Activated T-cell treated with anti-CD3 and anti-CD28 coated beads, Interleukin-2, amount 50 U/mL, for 48 hours (primary cell): ENCODE results near the gene DDX10.

Source experiments
- DNase-seq, 2 experiments: peaks; one replicate each; pipeline ENCODE4 v3.0.0-alpha.2; 2020

Gene DDX10

GRCh38 chr11:108835624-108836023 lies 170.8 kb downstream of the DDX10 start:
- no peak for DNase-seq

- no peak for DNase-seq
These were observed 171.7 kb downstream of the DDX10 start for GRCh38 chr11:108836541-108836940.

GRCh38 chr11:108838102-108838791 lies 173.4 kb downstream of the DDX10 start:
- no peak for DNase-seq

GRCh38 chr11:108838792-108839105 lies 173.9 kb downstream of the DDX10 start:
- DNase-seq = no peak

GRCh38 chr11:108846009-108846408 lies 181.1 kb downstream of the DDX10 start:
- DNase-seq = no peak

GRCh38 chr11:108847298-108847990 lies 182.6 kb downstream of the DDX10 start:
- DNase-seq = no peak

- no peak for DNase-seq
These were observed 186.9 kb downstream of the DDX10 start for GRCh38 chr11:108851781-108852180.

- no peak for DNase-seq
These were observed 187.8 kb downstream of the DDX10 start for GRCh38 chr11:108852701-108853100.

- no peak for DNase-seq
These were observed 188.3 kb downstream of the DDX10 start for GRCh38 chr11:108853151-108853550.

GRCh38 chr11:108853864-108854263 lies 189.0 kb downstream of the DDX10 start:
- DNase-seq = no peak

- DNase-seq = no peak
These were observed 189.5 kb downstream of the DDX10 start for GRCh38 chr11:108854346-108854745.

GRCh38 chr11:108857382-108857781 lies 192.5 kb downstream of the DDX10 start:
- DNase-seq = no peak

GRCh38 chr11:108858622-108859021 lies 193.8 kb downstream of the DDX10 start:
- no peak for DNase-seq

GRCh38 chr11:108859510-108859909 lies 194.6 kb downstream of the DDX10 start:
- no peak for DNase-seq

GRCh38 chr11:108863528-108863927 lies 198.7 kb downstream of the DDX10 start:
- DNase-seq = no peak

GRCh38 chr11:108865406-108865805 lies 200.5 kb downstream of the DDX10 start:
- no peak for DNase-seq

- DNase-seq = no peak
These were observed 201.9 kb downstream of the DDX10 start for GRCh38 chr11:108866781-108867180.

- DNase-seq = no peak
These were observed 205.6 kb downstream of the DDX10 start for GRCh38 chr11:108870373-108871020.

GRCh38 chr11:108871152-108871551 lies 206.3 kb downstream of the DDX10 start:
- peak in 1 of 2 experiments; percentile 22 for DNase-seq

- no peak for DNase-seq
These were observed 207.0 kb downstream of the DDX10 start for GRCh38 chr11:108871867-108872266.

- no peak for DNase-seq
These were observed 208.0 kb downstream of the DDX10 start for GRCh38 chr11:108872781-108873291.

- DNase-seq = no peak
These were observed 208.4 kb downstream of the DDX10 start for GRCh38 chr11:108873310-108873709.

- no peak for DNase-seq
These were observed 209.1 kb downstream of the DDX10 start for GRCh38 chr11:108873941-108874340.

GRCh38 chr11:108875134-108875533 lies 210.3 kb downstream of the DDX10 start:
- DNase-seq = no peak
